Esophagus squamous epithelium (tissue), 4 donors: ENCODE results near the gene COASY.

Source experiments
- CTCF ChIP-seq, 6 experiments: fragments of 450-650 bp in 4 of 6; fragments of 200-600 bp in 2 of 6; sonication (generic) in 2 of 6; IDR thresholded peaks; one replicate each; pipeline ENCODE4 v1.5.1; 2016 to 2019; ENCODE audit warnings: antibody characterized with exemption in 6 of 6, mild to moderate bottlenecking in 4 of 6, moderate library complexity in 4 of 6
- POLR2A ChIP-seq, 4 donors: fragments of 450-650 bp; IDR thresholded peaks; one replicate each; pipeline ENCODE4 v1.6.1; 2017; ENCODE audit warnings: antibody characterized with exemption in 4 of 4, mild to moderate bottlenecking in 4 of 4, moderate library complexity in 3 of 4

GRCh38 chr17:42525221-42525620 lies 36.7 kb upstream of the COASY start:
- no peak for TF ChIP-seq POLR2A (IDR thresholded peaks at IDR 0.05)
- TF ChIP-seq CTCF (IDR thresholded peaks at IDR 0.05) = no peak
